Measurements from ENCODE around the gene KCNG4.

DNA sequence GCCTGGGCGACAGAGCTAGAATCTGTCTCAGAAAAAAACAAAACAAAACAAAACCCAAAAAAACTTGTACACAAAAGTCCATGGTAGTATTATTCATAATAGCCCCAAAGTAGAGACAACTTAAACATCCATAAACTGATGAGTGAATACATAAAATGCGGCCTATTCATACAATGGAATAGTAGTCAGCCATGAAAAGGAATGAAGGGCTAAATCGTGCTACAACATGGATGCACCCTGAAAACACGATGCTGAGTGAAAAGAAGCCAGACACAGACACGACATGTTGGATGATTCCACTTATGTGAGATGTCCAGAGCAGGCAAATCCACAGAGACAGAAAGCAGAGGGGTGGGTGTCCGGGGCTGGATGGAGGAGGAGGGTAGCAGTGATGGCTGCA is 12.3 kb downstream of the KCNG4 start:
- TF ChIP-seq CTCF (IDR thresholded peaks at IDR 0.05) = no peak
- TF ChIP-seq POLR2A (IDR thresholded peaks at IDR 0.05) = no peak
